NCI-H524 treated with DMSO at 0.1 percent for 48 hours (cell line): ENCODE results near the gene TIGD1.

Experiments used
- DNase-seq: peaks from one replicate; lab custom pipeline; 2025; lab: John Stamatoyannopoulos, UW

The TIGD1 gene

GRCh38 chr2:232523682-232524597 lies 26.4 kb downstream of the TIGD1 start:
- no peak for DNase-seq

- no peak for DNase-seq
Measured at GRCh38 chr2:232523402-232523681, 27.0 kb downstream of the TIGD1 start.

GRCh38 chr2:232522623-232523401 lies 27.5 kb downstream of the TIGD1 start:
- DNase-seq: no peak

DNA sequence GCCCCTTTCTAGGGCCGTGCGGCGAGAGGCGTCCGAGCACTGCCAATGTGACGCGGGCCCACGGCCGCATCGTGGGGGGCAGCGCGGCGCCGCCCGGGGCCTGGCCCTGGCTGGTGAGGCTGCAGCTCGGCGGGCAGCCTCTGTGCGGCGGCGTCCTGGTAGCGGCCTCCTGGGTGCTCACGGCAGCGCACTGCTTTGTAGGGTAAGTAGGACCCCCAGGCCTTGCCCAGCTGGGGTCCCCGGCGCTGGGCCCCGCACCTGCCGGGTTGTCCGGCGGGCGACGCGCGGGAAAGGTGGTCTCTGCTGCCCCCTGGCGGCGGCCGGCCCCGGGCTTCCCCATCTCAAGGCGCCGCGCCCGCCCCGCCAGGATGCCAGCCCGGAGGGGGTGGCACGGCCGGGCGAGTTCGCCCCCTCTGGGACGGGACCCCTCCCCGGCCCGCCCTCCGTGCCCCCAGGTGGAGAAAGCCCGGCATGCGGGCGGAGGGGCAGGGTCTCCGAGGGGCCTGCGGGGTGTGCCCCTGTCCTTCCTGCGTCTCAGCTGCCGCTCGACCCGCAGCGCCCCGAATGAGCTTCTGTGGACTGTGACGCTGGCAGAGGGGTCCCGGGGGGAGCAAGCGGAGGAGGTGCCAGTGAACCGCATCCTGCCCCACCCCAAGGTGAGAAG lies 28.3 kb downstream of the TIGD1 start:
- no peak for DNase-seq

DNA sequence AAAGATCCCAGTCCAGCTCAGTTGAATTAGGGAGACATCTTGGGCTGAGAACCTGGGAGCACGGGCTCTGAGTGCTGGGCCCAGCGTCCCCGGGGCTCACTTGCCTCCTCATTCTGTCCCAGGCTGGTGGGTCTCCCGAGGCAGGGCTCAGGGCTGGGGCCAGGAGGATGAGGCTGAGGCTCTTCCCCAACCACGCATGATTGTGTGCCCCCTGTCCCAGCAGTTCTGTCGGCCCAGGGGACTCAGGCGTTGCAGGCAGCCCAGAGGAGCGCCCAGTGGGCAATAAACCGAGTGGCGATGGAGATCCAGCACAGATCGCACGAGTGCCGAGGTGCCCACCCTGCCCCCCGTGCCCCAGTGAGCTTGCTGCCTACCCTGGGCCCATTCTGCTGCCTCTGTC lies 29.3 kb downstream of the TIGD1 start:
- DNase-seq: no peak

DNA sequence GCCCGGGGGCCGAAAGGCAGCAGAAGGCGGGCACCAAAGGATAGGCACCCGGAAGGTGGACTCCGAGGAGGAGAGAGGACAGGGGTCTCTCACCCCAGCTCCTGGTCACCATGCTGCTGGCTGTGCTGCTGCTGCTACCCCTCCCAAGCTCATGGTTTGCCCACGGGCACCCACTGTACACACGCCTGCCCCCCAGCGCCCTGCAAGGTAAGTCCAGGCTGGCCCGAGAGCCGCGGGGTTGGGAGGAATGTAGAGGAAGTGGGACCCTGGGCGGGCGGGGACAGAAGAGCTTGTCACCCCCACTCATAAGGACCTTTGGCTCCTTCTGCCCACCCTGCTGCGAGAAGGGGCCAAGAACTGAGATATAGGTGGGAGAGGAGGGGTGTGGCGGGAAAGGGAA lies 29.9 kb downstream of the TIGD1 start:
- no peak for DNase-seq

DNA sequence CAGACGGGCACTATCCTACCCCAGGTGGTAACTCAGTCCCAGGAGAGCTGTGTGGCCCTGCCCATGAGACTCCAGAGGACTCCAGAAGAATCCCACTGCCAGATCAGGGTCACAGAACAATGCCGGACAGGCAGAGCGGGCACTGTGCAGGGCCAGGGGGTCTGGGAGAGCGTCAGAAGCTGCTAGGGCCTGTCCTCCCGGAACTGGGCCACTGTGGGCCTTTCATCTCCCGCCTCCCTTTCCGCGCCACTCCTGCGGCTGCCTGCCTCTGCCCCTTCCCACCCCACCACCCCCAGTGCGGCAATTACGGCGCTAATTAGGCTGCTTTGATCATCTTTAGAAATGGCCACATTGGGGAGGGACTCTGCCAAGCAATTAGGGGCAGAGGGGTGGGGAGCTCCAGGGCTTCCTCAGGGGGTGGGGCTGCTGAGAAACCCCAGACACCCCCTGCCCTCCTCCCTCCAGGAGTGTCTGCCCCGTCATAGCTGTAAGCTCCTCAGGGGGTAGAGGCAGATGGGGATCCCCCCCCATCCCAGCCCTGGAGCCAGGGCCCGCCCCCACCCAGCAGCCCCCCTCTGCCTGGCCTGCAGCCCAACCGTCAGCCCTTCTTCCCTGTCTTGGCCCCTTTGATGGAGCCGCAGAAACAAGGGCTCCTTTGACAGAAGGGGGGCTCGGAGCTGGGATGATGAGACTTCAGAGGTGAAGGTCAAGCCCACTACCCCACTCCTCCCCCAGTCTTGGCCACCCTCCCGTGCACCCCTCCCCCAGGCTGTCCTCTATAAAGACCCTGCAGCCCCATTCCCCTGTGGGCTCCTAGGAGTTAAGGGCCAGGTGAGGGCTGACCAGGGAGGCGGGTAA lies 30.5 kb downstream of the TIGD1 start, which contains the start of gene PRSS56:
Gene PRSS56, plus strand, starts transcription at position 808 of the 858 bp plus-strand sequence. CDS start 211 bp downstream, outside the sequence.
- DNase-seq: no peak

DNA sequence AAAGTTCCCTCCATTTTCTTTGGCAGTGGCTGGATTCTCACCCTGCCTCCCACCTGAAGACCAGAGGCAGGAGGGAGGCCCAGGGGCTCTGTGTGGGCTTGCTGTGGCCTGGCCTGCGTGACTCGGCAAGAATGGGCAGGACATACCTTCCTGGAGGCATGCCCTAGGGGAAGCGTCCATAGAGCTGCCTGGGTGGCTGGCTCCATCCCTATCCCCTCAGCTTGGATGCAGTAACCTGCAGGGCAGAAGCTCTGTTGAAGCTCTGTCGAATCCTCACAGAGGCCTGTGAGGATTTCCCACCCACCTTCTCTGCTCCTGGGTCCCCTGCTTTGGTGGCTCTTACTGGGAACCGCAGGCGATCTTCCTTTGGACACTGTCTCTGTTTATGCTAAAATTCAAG lies 31.5 kb downstream of the TIGD1 start:
- no peak for DNase-seq

DNA sequence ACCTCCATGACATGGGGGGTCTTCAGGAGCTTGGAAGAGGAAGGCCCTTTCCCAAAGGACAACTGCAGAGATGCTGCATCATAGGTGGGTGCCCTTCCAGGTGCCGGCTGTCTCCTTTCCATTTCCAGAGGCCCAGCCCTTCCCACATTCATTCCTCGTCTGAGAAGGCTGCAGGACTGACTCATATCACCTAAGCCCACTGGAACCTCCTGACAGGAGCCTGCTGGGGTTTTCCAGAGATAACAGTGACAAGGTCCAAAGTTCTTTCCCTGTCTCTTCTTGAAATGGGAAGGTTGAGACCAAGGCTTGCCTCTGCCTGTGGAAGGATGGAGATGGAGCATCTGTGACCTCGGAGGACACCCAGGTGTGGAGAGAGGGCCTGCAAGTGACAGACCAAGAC lies 33.8 kb downstream of the TIGD1 start:
- DNase-seq: no peak

GRCh38 chr2:232515639-232516038 lies 34.7 kb downstream of the TIGD1 start:
- no peak for DNase-seq

- DNase-seq: no peak
Measured at GRCh38 chr2:232513353-232513752, 37.0 kb downstream of the TIGD1 start.

GRCh38 chr2:232512602-232513001 lies 37.8 kb downstream of the TIGD1 start:
- no peak for DNase-seq

- DNase-seq: no peak
Measured at GRCh38 chr2:232511336-232511890, 38.9 kb downstream of the TIGD1 start.

DNA sequence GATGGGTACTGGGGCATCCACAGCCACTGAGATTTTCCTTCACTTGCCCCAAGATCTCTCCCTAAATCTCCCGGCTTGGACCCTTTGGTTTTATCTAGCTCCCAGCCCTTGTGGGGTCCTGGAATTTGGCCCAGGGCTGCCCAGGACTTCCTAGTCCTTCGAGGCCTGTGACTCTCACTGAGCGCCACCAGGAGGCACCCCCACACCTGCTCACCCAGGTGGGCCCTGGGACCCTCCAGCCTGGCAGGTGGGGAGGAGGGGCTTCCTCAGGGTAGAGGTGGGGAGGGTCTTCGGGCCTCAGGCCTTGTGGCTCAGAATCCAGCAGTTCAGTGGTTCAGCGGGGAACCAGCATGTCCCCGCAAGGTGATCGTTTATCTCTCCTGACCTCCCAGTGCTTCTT lies 42.1 kb downstream of the TIGD1 start:
- no peak for DNase-seq

DNA sequence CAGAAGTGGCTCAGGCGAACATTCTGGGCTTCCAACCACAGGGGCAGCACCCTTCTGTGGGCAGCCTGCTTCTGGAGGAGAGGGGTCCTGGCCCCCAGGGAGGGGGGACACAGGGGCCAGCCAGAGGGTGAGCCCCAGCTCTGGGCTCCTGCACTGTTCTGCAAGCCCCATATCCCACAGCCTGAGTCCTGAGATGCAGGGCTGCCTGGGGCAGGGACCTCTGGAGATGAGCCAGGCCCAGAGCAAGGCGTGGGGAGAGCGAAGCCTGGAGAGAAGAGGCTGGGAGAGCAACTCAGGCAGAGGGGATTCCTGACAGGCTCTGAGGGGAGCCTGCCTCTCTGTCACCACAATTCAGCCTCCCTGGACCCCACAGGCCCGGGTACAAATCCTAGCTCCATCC lies 43.6 kb downstream of the TIGD1 start:
- DNase-seq: no peak

DNA sequence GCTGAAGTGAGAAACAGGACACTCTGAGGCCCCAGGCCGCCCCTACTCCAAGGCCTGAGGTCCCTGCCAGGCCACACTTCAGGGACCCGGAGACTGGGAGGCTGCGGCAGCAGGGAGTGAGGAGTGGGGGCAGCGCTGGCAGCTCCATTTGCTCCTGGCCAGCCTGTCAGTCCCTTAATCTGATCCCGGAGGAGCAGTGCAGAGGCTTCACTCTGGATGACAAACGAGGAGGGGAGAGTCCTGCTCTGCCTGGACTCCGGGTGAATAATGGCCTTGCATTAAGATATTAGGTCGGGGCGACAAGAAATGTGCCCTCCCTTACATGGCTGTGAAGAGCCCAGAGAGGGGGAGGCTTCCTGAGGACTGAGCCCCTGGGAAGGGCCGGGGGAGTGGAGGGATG lies 44.5 kb downstream of the TIGD1 start:
- DNase-seq: no peak

DNA sequence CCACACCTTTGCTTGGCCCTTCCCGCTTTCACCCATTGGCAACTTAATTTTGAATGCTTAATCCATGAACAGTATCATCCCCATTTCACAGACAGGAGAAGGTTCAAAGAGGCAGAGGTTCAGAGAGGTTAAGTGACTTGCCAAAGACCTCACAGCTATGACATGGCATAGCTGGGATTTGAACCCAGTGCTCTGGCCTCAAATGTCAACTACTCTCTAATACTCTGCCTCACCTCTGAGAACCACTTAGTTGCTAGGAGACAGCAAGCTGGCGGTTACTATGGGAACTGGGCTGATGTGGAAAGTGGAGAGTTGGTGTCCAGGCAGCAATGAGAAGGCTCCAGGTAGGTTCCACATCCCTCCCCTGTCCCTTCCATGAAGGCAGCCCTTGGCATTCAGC lies 45.9 kb downstream of the TIGD1 start:
- DNase-seq: no peak

- DNase-seq: no peak
Measured at GRCh38 chr2:232503809-232504323, 46.5 kb downstream of the TIGD1 start.

GRCh38 chr2:232502911-232503808 lies 47.2 kb downstream of the TIGD1 start:
- no peak for DNase-seq

DNA sequence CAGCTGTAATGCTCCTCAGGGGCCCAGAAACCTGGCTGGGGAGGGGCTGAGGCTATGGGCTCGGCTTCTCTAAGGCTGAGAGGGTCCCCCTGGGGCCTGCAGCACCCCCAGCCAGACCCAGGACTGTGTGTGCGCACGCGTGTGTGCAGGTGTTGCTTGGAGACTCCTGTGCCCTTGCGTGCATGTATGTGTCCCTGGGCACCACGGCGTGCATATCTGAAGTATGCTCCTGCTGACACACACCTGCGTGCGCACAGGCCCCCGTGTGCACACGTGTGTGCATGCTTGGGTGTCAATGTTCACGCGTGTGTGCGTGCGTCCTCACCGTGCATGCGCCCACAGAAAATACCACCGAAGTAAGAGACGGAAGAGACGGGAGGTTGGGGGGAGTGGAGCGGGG lies 47.8 kb downstream of the TIGD1 start:
- no peak for DNase-seq
